Measurements from ENCODE around the gene VWA8. TPM values are rescaled to one million over a fixed set of nuclear protein-coding genes. Genes with fewer than 3 reads are reported as not detected.

Gene VWA8
- polyA plus RNA-seq, 3 donors: 2.0 to 4.4 (median 3.4) TPM

DNA sequence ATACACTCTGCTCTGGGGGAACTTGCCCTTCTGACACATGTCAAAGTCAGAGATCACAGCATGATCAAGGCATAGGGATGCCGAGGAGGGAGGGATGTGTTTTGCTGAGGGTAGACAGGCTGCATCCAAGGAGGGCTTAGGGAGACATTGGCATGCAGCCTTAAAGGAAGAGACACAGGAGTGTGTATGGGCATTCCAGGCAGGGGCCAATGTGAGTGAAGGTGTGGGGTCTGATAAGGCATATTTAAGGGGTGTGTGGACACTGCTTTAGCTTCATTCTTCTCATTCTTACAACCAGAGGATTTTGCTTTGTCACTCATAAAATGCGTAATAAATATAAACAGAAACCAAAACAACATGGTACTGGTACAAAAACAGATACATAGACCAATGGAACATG, 310.2 kb downstream of the VWA8 start:
- no peak overlapping the region for H3K4me2 ChIP-seq (replicated peaks; ENCODE audit: extremely low read depth, low read length, poor library complexity, severe bottlenecking)
- 90% methylated on average over 1 of the region's 2 CpGs for WGBS (ENCODE audit: insufficient coverage)

DNA sequence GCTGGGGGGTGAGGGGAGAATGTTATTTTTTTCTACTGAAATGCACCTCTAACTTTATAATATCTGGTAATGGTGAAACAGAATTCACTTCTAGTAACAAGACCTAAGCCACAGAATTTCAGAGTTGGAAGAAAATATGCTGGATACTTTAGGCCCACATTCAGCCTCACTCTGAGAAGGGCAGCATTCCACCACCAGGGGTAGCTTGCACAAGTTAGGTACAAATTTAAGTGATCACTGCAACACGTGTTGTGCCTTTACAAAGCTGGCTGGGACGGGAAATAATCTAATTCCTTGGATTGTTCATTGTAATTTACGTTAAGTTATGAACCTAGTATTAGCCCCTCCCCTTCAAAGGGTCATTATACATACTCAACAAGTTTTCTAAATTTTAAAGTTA, 311.2 kb downstream of the VWA8 start:
- TF ChIP-seq CTCF (IDR thresholded peaks at IDR 0.05): peak; percentile 14
- no peak overlapping the region for H3K4me3 Mint-ChIP-seq
- no peak overlapping the region for H3K4me3 ChIP-seq (replicated peaks in 1 of 3; ENCODE audit: low read depth in 2 of 3, low read length in 3 of 3)
- no peak overlapping the region for H3K9ac ChIP-seq (ENCODE audit: insufficient read depth, low read length, poor library complexity, severe bottlenecking)
- H3K27ac ChIP-seq (ENCODE audit: low read depth in 1 of 2, low read length in 2 of 2): no peak overlapping the region
- H2AFZ ChIP-seq (ENCODE audit: insufficient read depth, low read depth, low read length, poor library complexity, severe bottlenecking): no peak overlapping the region
- H4K20me1 ChIP-seq (ENCODE audit: insufficient read depth, low read length): no peaks in the 10 kb centered on the region
- no peaks in the 10 kb centered on the region for H3K79me2 ChIP-seq (ENCODE audit: insufficient read depth, low read length)
- peaks cover 45% of the 10 kb centered on the region for H3K4me1 Mint-ChIP-seq
- H3K4me1 ChIP-seq (ENCODE audit: control insufficient read depth in 1 of 2, insufficient read depth in 2 of 2, low read length in 2 of 2): peaks cover 37 to 50% of the 10 kb centered on the region in 2 donors
- peaks cover 0 to 1% of the 10 kb centered on the region in 2 donors for H3K36me3 Mint-ChIP-seq
- H3K9me3 ChIP-seq (replicated peaks in 1 of 2; ENCODE audit: control insufficient read depth in 1 of 2, insufficient read depth in 1 of 2, low read length in 2 of 2): no peaks in the 10 kb centered on the region
- no CpG with 5 or more reads among the region's 3 CpGs for WGBS (ENCODE audit: insufficient coverage)
- peaks cover 0 to 1% (median 0%) of the 10 kb centered on the region in 3 donors for H3K27me3 Mint-ChIP-seq (ENCODE audit: low read depth in 3 of 3)
- H3K27ac Mint-ChIP-seq: peak overlapping the region in 2 of 7 donors; percentile 35 to 45
- H3K9me3 Mint-ChIP-seq: peaks cover 0 to 3% (median 0%) of the 10 kb centered on the region in 7 donors
- H3K36me3 ChIP-seq (replicated peaks in 1 of 2; ENCODE audit: control insufficient read depth in 1 of 2, insufficient read depth in 2 of 2, low read length in 2 of 2): no peaks in the 10 kb centered on the region
- H3K27me3 ChIP-seq (ENCODE audit: control insufficient read depth in 2 of 2, insufficient read depth in 2 of 2, low read length in 2 of 2): no peaks in the 10 kb centered on the region
- no peak overlapping the region for H3K4me2 ChIP-seq (replicated peaks; ENCODE audit: extremely low read depth, low read length, poor library complexity, severe bottlenecking)
- intact Hi-C loops (cut with micrococcal nuclease): loop anchor here (5.0 to 10.0 kb wide), 5 partner anchors 155 to 295 kb away; partner anchors contain the start of gene RGCC (in 1 of the 2)
- DNase-seq: no peak

More for the DNA sequence above, 310.2 kb downstream of the VWA8 start:
- H3K4me1 Mint-ChIP-seq: peaks cover 44% of the 10 kb centered on the region
- intact Hi-C loops (cut with micrococcal nuclease): loop anchor here (5.0 to 10.0 kb wide), 4 partner anchors 156 to 296 kb away; partner anchors contain the start of gene RGCC (in 1 of the 2)
- H3K27ac Mint-ChIP-seq: peak overlapping the region in 3 of 7 donors; percentile 2 to 57 (median 46)
- Histone ChIP-seq H3K4me1 (ENCODE audit: control insufficient read depth in 1 of 2, insufficient read depth in 2 of 2, low read length in 2 of 2) (peaks cover 37 to 48% of the 10 kb centered on the region in 2 donors), H2AFZ (ENCODE audit: insufficient read depth, low read depth, low read length, poor library complexity, severe bottlenecking) (no peak overlapping the region), H3K79me2 (ENCODE audit: insufficient read depth, low read length) (no peaks in the 10 kb centered on the region), H3K27me3 (ENCODE audit: control insufficient read depth in 2 of 2, insufficient read depth in 2 of 2, low read length in 2 of 2) (no peaks in the 10 kb centered on the region), H4K20me1 (ENCODE audit: insufficient read depth, low read length) (no peaks in the 10 kb centered on the region), H3K36me3 (replicated peaks in 1 of 2; ENCODE audit: control insufficient read depth in 1 of 2, insufficient read depth in 2 of 2, low read length in 2 of 2) (no peaks in the 10 kb centered on the region), H3K9me3 (replicated peaks in 1 of 2; ENCODE audit: control insufficient read depth in 1 of 2, insufficient read depth in 1 of 2, low read length in 2 of 2) (no peaks in the 10 kb centered on the region), H3K9ac (ENCODE audit: insufficient read depth, low read length, poor library complexity, severe bottlenecking) (no peak overlapping the region), H3K4me3 (replicated peaks in 1 of 3; ENCODE audit: low read depth in 2 of 3, low read length in 3 of 3) (no peak overlapping the region), H3K27ac (ENCODE audit: low read depth in 1 of 2, low read length in 2 of 2) (no peak overlapping the region)
- peaks cover 0 to 3% (median 0%) of the 10 kb centered on the region in 7 donors for H3K9me3 Mint-ChIP-seq
- peaks cover 0 to 1% (median 0%) of the 10 kb centered on the region in 3 donors for H3K27me3 Mint-ChIP-seq (ENCODE audit: low read depth in 3 of 3)
- peaks cover 0 to 1% of the 10 kb centered on the region in 2 donors for H3K36me3 Mint-ChIP-seq
- TF ChIP-seq CTCF (IDR thresholded peaks at IDR 0.05): no peak
- DNase-seq: no peak
- H3K4me3 Mint-ChIP-seq: no peak overlapping the region
